ENCODE measurements around the gene TRIL.

TRIL gene

GRCh38 chr7:28939844-28940544, 18.1 kb downstream of the TRIL start (continued):
- no peak for TF ChIP-seq ZNF138 (tag by site-specific recombination; IDR thresholded peaks at IDR 0.05; ENCODE audit: borderline replicate concordance)
- TF ChIP-seq, protein P1, sequence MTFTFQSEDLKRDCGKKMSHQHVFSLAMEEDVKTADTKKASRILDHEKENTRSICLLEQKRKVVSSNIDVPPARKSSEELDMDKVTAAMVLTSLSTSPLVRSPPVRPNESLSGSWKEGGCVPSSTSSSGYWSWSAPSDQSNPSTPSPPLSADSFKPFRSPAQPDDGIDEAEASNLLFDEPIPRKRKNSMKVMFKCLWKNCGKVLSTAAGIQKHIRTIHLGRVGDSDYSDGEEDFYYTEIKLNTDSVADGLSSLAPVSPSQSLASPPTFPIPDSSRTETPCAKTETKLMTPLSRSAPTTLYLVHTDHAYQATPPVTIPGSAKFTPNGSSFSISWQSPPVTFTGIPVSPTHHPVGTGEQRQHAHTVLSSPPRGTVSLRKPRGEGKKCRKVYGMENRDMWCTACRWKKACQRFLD (tag by site-specific recombination; IDR thresholded peaks at IDR 0.05) = no peak
- TF ChIP-seq ZNF600 (tag by site-specific recombination; IDR thresholded peaks at IDR 0.05) = no peak
- peak; percentile 47 for TF ChIP-seq PATZ1 (tag by site-specific recombination; IDR thresholded peaks at IDR 0.05)
- TF ChIP-seq KLF9 (tag by site-specific recombination; IDR thresholded peaks at IDR 0.05; ENCODE audit: low read depth) = no peak
- no peak; the same call in 1 of the 2 replicates for TF ChIP-seq ZIC2 (tag by site-specific recombination; IDR thresholded peaks at IDR 0.05)
- TF ChIP-seq ZNF391 (tag by site-specific recombination; IDR thresholded peaks at IDR 0.05; ENCODE audit: borderline replicate concordance, low read depth) = 0 out of 2 replicates have a peak, but pooled peaks have one; percentile 56
- no peak for TF ChIP-seq ZNF501 (tag by site-specific recombination; IDR thresholded peaks at IDR 0.05)
- TF ChIP-seq ZBTB1 (tag by site-specific recombination; IDR thresholded peaks at IDR 0.05) = 0 out of 2 replicates have a peak, but pooled peaks have one; percentile 50
- TF ChIP-seq KLF10 (tag by site-specific recombination; IDR thresholded peaks at IDR 0.05) = peak; percentile 49; the same call in 1 of the 2 replicates
- TF ChIP-seq MZF1 (tag by site-specific recombination; IDR thresholded peaks at IDR 0.05; ENCODE audit: borderline replicate concordance) = no peak
- TF ChIP-seq SALL2 (tag by site-specific recombination; IDR thresholded peaks at IDR 0.05; ENCODE audit: borderline replicate concordance) = no peak
- no peak for TF ChIP-seq ZNF266 (tag by site-specific recombination; IDR thresholded peaks at IDR 0.05; ENCODE audit: low read depth)
- no peak for TF ChIP-seq ZFP3 (tag by site-specific recombination; IDR thresholded peaks at IDR 0.05; ENCODE audit: low read depth)
- TF ChIP-seq ZNF221 (tag by site-specific recombination; IDR thresholded peaks at IDR 0.05; ENCODE audit: borderline replicate concordance) = no peak
- no peak for TF ChIP-seq ZNF26 (tag by site-specific recombination; IDR thresholded peaks at IDR 0.05)
- TF ChIP-seq ZNF114 (tag by site-specific recombination; IDR thresholded peaks at IDR 0.05) = no peak
- TF ChIP-seq OSR2 (tag by site-specific recombination; IDR thresholded peaks at IDR 0.05) = peak; percentile 83
- peak; percentile 58 for TF ChIP-seq FEZF1 (tag by site-specific recombination; IDR thresholded peaks at IDR 0.05)
- TF ChIP-seq PRDM4 (tag by site-specific recombination; IDR thresholded peaks at IDR 0.05) = peak; percentile 67
- TF ChIP-seq ZNF677 (tag by site-specific recombination; IDR thresholded peaks at IDR 0.05) = no peak
- TF ChIP-seq SETDB1 (IDR thresholded peaks at IDR 0.05; ENCODE audit: insufficient read length, low read length) = no peak

All from HEK293 (cell line).